ENCODE results near the gene RAE1.

DNA sequence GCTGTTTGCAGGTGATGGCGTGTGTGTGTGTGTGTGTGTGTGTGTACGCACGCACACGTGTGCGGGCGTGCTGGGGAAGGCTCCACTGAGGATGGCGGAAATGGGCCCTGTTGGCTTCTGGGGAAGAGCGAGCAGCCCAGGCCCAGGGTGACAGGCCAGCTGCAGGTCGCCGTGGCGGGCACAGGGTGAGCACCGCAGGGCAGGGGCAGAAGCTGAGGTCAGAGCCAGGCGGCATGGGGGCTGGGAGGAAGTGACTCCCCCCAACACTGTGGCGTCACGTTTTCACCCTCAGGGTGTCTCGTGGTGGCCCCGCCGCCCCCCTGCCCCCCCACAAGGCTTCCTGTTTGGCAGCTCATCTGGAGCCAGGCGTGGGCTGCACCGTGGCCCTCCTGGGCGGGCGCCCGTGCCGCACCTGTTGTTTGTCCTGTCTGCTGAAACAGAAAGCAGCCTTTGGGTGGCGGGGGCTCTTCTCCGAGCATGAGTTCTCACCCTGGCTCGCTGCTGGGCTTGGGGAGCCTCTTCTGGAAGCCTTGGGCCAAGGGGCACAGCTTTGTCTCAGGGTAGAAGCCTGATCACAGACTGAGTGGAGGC is 47.3 kb downstream of the RAE1 start:
- TF ChIP-seq ZNF232 (CRISPR knock-in tag; IDR thresholded peaks at IDR 0.05) (no peak), FOXJ3 (CRISPR knock-in tag; IDR thresholded peaks at IDR 0.05; ENCODE audit: borderline replicate concordance) (no peak), ZNF416 (CRISPR knock-in tag; IDR thresholded peaks at IDR 0.05) (no peak)
- TF ChIP-seq, protein P1, sequence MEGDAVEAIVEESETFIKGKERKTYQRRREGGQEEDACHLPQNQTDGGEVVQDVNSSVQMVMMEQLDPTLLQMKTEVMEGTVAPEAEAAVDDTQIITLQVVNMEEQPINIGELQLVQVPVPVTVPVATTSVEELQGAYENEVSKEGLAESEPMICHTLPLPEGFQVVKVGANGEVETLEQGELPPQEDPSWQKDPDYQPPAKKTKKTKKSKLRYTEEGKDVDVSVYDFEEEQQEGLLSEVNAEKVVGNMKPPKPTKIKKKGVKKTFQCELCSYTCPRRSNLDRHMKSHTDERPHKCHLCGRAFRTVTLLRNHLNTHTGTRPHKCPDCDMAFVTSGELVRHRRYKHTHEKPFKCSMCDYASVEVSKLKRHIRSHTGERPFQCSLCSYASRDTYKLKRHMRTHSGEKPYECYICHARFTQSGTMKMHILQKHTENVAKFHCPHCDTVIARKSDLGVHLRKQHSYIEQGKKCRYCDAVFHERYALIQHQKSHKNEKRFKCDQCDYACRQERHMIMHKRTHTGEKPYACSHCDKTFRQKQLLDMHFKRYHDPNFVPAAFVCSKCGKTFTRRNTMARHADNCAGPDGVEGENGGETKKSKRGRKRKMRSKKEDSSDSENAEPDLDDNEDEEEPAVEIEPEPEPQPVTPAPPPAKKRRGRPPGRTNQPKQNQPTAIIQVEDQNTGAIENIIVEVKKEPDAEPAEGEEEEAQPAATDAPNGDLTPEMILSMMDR (IDR thresholded peaks at IDR 0.05) = no peak
- TF ChIP-seq, protein P2, sequence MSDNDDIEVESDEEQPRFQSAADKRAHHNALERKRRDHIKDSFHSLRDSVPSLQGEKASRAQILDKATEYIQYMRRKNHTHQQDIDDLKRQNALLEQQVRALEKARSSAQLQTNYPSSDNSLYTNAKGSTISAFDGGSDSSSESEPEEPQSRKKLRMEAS (CRISPR knock-in tag; IDR thresholded peaks at IDR 0.05) = no peak

Measured in WTC11 (cell line).